Measurements from ENCODE around the gene IGDCC3. TPM values are rescaled to one million over a fixed set of nuclear protein-coding genes. Genes with fewer than 3 reads are reported as not detected.

Gene IGDCC3
- total and polyA plus RNA-seq, 10 of the 15 experiments (the other 5 are each of a cell fraction or from before 2014, with no cell fraction given) = 0.10 to 0.20 (median 0.15) TPM; not detected in 7

- TF ChIP-seq POLR2AphosphoS5 (IDR thresholded peaks at IDR 0.05; ENCODE audit: low read length) (peak; percentile 100), SUPT20H (IDR thresholded peaks at IDR 0.05; ENCODE audit: borderline replicate concordance, control insufficient read depth, low read depth, low read length) (no peak), YY1 (IDR thresholded peaks at IDR 0.05; ENCODE audit: low read depth, low read length) (peak; percentile 60), SP1 (IDR thresholded peaks at IDR 0.05; ENCODE audit: low read depth, low read length) (peak; percentile 65), GABPA (IDR thresholded peaks at IDR 0.05; ENCODE audit: low read depth) (peak; percentile 72), ASH2L (IDR thresholded peaks at IDR 0.05; ENCODE audit: borderline replicate concordance, low read depth) (no peak; the same call in 1 of the 2 replicates), RBBP5 (conservative IDR thresholded peaks at IDR 0.05) (0 out of 2 replicates have a peak, but pooled peaks have one; percentile 35), TCF7 (IDR thresholded peaks at IDR 0.05; ENCODE audit: borderline replicate concordance) (peak; percentile 93), SIX5 (IDR thresholded peaks at IDR 0.05; ENCODE audit: low read depth, low read length, severe bottlenecking) (peak; percentile 43), POLR2AphosphoS2 (IDR thresholded peaks at IDR 0.05; ENCODE audit: low read depth, low read length) (peak; percentile 100), SREBF1 (IDR thresholded peaks at IDR 0.05; ENCODE audit: low read length) (no peak), CBX3 (IDR thresholded peaks at IDR 0.05; ENCODE audit: borderline replicate concordance, low read depth) (no peak), FOXM1 (IDR thresholded peaks at IDR 0.05; ENCODE audit: low read depth, low read length) (peak; percentile 96), CBX5 (IDR thresholded peaks at IDR 0.05; ENCODE audit: low read depth) (peak; percentile 95), ZZZ3 (IDR thresholded peaks at IDR 0.05; ENCODE audit: control insufficient read depth, insufficient read length, low read depth) (no peak), RELA (IDR thresholded peaks at IDR 0.05; ENCODE audit: borderline replicate concordance, partially characterized antibody) (peak; percentile 54), ATF7 (IDR thresholded peaks at IDR 0.05; ENCODE audit: low read depth) (peak; percentile 85), ZBED1 (IDR thresholded peaks at IDR 0.05; ENCODE audit: borderline replicate concordance) (peak; percentile 100), BMI1 (IDR thresholded peaks at IDR 0.05; ENCODE audit: borderline replicate concordance) (peak; percentile 96), TCF3 (IDR thresholded peaks at IDR 0.05; ENCODE audit: borderline replicate concordance, insufficient read depth, low read depth, low read length) (peak; percentile 94; the same call in 1 of the 2 replicates), REST (IDR thresholded peaks at IDR 0.05; ENCODE audit: low read depth, low read length) (peak; percentile 43; the same call in 1 of the 2 replicates), E2F4 (IDR thresholded peaks at IDR 0.05; ENCODE audit: low read depth, low read length) (no peak), RFX5 (IDR thresholded peaks at IDR 0.05; ENCODE audit: low read depth, low read length) (no peak), FOXK2 (IDR thresholded peaks at IDR 0.05) (peak; percentile 51; the same call in 1 of the 2 replicates), CHD4 (IDR thresholded peaks at IDR 0.05) (0 out of 2 replicates have a peak, but pooled peaks have one; percentile 70), CREM (IDR thresholded peaks at IDR 0.05; ENCODE audit: low read depth) (peak; percentile 88), HDAC6 (IDR thresholded peaks at IDR 0.05; ENCODE audit: unreplicated experiment) (peak; percentile 98)
- TF ChIP-seq, protein P1, sequence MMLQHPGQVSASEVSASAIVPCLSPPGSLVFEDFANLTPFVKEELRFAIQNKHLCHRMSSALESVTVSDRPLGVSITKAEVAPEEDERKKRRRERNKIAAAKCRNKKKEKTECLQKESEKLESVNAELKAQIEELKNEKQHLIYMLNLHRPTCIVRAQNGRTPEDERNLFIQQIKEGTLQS (IDR thresholded peaks at IDR 0.05; ENCODE audit: borderline replicate concordance, extremely low read depth, low read depth, low read length) = no peak
Observed at GRCh38 chr15:65304381-65305149, 73.2 kb downstream of the IGDCC3 start, which contains the start of gene RNU5B-1 (continued).
